H1 (cell line): Measurements from ENCODE around the gene LPCAT3. TPM values are rescaled to one million over a fixed set of nuclear protein-coding genes. Genes with fewer than 3 reads are reported as not detected.

Experiments
- CTCF ChIA-PET: fragments of 300-600 bp; sonication (Branson Sonifier 250); formaldehyde crosslinking; loops from one replicate; lab custom pipeline; 2021; ENCODE audit not compliant: partially characterized antibody; lab: Charles Lee
- POLR2A ChIA-PET: fragments of 300-600 bp; sonication (Branson Sonifier 250); formaldehyde crosslinking; loops from one replicate; lab custom pipeline; 2021; ENCODE audit warnings: inconsistent platforms; ENCODE audit not compliant: partially characterized antibody; lab: Charles Lee
- DNase-seq, 2 experiments: peaks; one replicate each; pipeline versions ENCODE4 v3.0.0 to v3.0.0-alpha.2; 2010 to 2022; ENCODE audit warnings: low spot score in 2 of 2, low read depth in 1 of 2, mixed read lengths in 1 of 2
- FAIRE-seq: peaks from 2 replicates; lab custom pipeline; 2011; peaks lifted over from hg19 to GRCh38; lab: Jason Lieb, UNC
- H2AFZ ChIP-seq: 2 replicates; pipeline ENCODE4 v1.8.1; 2012; ENCODE audit warnings: low read length, inconsistent platforms
- H2AK5ac ChIP-seq: 2 replicates; pipeline ENCODE4 v1.6.1; 2013; ENCODE audit warnings: low read depth, low read length
- H2BK120ac ChIP-seq: replicated peaks from 2 replicates; pipeline ENCODE3; 2013; ENCODE audit warnings: low read depth, low read length, inconsistent platforms
- H2BK12ac ChIP-seq: 2 replicates; pipeline ENCODE4 v1.6.1; 2013; ENCODE audit warnings: low read depth, low read length
- H2BK15ac ChIP-seq: 2 replicates; pipeline ENCODE4 v1.6.1; 2013; ENCODE audit warnings: low read length
- H2BK20ac ChIP-seq: 2 replicates; pipeline ENCODE4 v1.6.1; 2013; ENCODE audit warnings: low read length
- H2BK5ac ChIP-seq: 2 replicates; pipeline ENCODE4 v1.6.1; 2013; ENCODE audit warnings: low read depth, low read length
- H3K14ac ChIP-seq: 2 replicates; pipeline ENCODE4 v1.6.1; 2013; ENCODE audit warnings: inconsistent platforms; ENCODE audit not compliant: insufficient read length
- H3K18ac ChIP-seq: 2 replicates; pipeline ENCODE4 v1.6.1; 2013; ENCODE audit warnings: low read length; ENCODE audit errors: extremely low read depth
- H3K23ac ChIP-seq: 2 replicates; pipeline ENCODE4 v1.6.1; 2013; ENCODE audit warnings: inconsistent platforms; ENCODE audit not compliant: insufficient read length
- H3K23me2 ChIP-seq: 2 replicates; pipeline ENCODE4 v1.6.1; 2013; ENCODE audit warnings: low read depth, low read length
- H3K27ac ChIP-seq: 2 replicates; pipeline ENCODE4 v1.6.1; 2011; ENCODE audit warnings: low read depth, low read length, inconsistent platforms
- H3K27me3 ChIP-seq, 4 experiments: replicated peaks in 1 of 4; 1 replicate in 1 of 4; 2 replicates in 3 of 4; pipeline versions ENCODE4 v1.6.1 to v1.8.1; 2011 to 2013; ENCODE audit warnings: low read length in 3 of 4, mild to moderate bottlenecking in 3 of 4, inconsistent platforms in 2 of 4, mixed read lengths in 2 of 4, moderate library complexity in 1 of 4; ENCODE audit not compliant: control insufficient read depth in 3 of 4, insufficient read depth in 3 of 4; ENCODE audit errors: extremely low read depth in 1 of 4
- H3K36me3 ChIP-seq, 4 experiments: 2 replicates each; pipeline versions ENCODE4 v1.6.1 to v1.8.1; 2011 to 2013; ENCODE audit warnings: mild to moderate bottlenecking in 4 of 4, low read length in 3 of 4, moderate library complexity in 2 of 4, control low read depth in 1 of 4, inconsistent platforms in 1 of 4; ENCODE audit not compliant: insufficient read depth in 4 of 4, control insufficient read depth in 2 of 4
- H3K4ac ChIP-seq: replicated peaks from 2 replicates; pipeline ENCODE3; 2013; ENCODE audit warnings: low read length, low read depth, mixed read lengths, inconsistent platforms; ENCODE audit not compliant: insufficient read length
- H3K4me1 ChIP-seq, 4 experiments: replicated peaks in 1 of 4; 1 replicate in 1 of 4; 2 replicates in 3 of 4; pipeline versions ENCODE4 v1.6.1 to v1.8.1; 2011 to 2013; ENCODE audit warnings: low read length in 3 of 4, inconsistent platforms in 2 of 4, mixed read lengths in 1 of 4; ENCODE audit not compliant: insufficient read depth in 4 of 4, control insufficient read depth in 3 of 4
- H3K4me2 ChIP-seq, 2 experiments: 2 replicates each; pipeline versions ENCODE4 v1.6.1 to v1.8.1; 2011 to 2013; ENCODE audit warnings: low read depth in 2 of 2, low read length in 2 of 2, control low read depth in 1 of 2, inconsistent platforms in 1 of 2, mild to moderate bottlenecking in 1 of 2; ENCODE audit not compliant: insufficient read depth in 1 of 2
- H3K4me3 ChIP-seq, 4 experiments: fragments of 200-600, 300-600 bp in 1 of 4; sonication (generic), shearing (Covaris generic), sonication (Bioruptor Twin) in 1 of 4; 2 replicates each; pipeline versions ENCODE4 v1.5.1 to v1.8.1; 2011 to 2016; ENCODE audit warnings: low read length in 4 of 4, low read depth in 3 of 4, control low read depth in 2 of 4, inconsistent platforms in 2 of 4, mild to moderate bottlenecking in 2 of 4, mixed read lengths in 1 of 4, moderate library complexity in 1 of 4; ENCODE audit not compliant: insufficient read depth in 2 of 4; ENCODE audit errors: extremely low read depth in 1 of 4
- H3K56ac ChIP-seq: replicated peaks from 2 replicates; pipeline ENCODE3; 2013; ENCODE audit warnings: low read depth, mild to moderate bottlenecking, mixed read lengths, low read length, inconsistent platforms; ENCODE audit not compliant: insufficient read length
- H3K79me1 ChIP-seq: 2 replicates; pipeline ENCODE4 v1.6.1; 2013; ENCODE audit warnings: low read depth, low read length, control low read depth
- H3K79me2 ChIP-seq, 2 experiments: 2 replicates each; pipeline versions ENCODE4 v1.6.1 to v1.8.1; 2012 to 2013; ENCODE audit warnings: low read length in 2 of 2, mild to moderate bottlenecking in 2 of 2, inconsistent platforms in 1 of 2; ENCODE audit not compliant: insufficient read depth in 2 of 2, control insufficient read depth in 1 of 2
- H3K9ac ChIP-seq, 4 experiments: replicated peaks in 1 of 4; 1 replicate in 1 of 4; 2 replicates in 3 of 4; pipeline versions ENCODE4 v1.6.1 to v1.8.1; 2011 to 2013; ENCODE audit warnings: low read depth in 3 of 4, low read length in 3 of 4, control low read depth in 2 of 4, mild to moderate bottlenecking in 2 of 4, moderate library complexity in 2 of 4, inconsistent platforms in 1 of 4; ENCODE audit errors: extremely low read depth in 1 of 4
- H3K9me3 ChIP-seq, 2 experiments: 2 replicates each; pipeline versions ENCODE4 v1.6.1 to v1.8.1; 2012 to 2013; ENCODE audit warnings: mild to moderate bottlenecking in 2 of 2, moderate library complexity in 2 of 2, control low read depth in 1 of 2, inconsistent platforms in 1 of 2, low read depth in 1 of 2, low read length in 1 of 2, mixed read lengths in 1 of 2; ENCODE audit not compliant: insufficient read depth in 2 of 2
- H4K20me1 ChIP-seq, 2 experiments: replicated peaks in 1 of 2; 2 replicates each; pipeline versions ENCODE3 to v1.8.1; 2011 to 2013; ENCODE audit warnings: inconsistent platforms in 2 of 2, low read length in 2 of 2, mild to moderate bottlenecking in 1 of 2; ENCODE audit not compliant: insufficient read depth in 2 of 2, control insufficient read depth in 1 of 2
- H4K5ac ChIP-seq: 2 replicates; pipeline ENCODE4 v1.6.1; 2013; ENCODE audit warnings: low read length, low read depth, mixed read lengths, inconsistent platforms; ENCODE audit not compliant: insufficient read length
- H4K8ac ChIP-seq: 2 replicates; pipeline ENCODE4 v1.8.0; 2013; ENCODE audit warnings: mild to moderate bottlenecking, moderate library complexity, low read length, inconsistent platforms; ENCODE audit not compliant: insufficient read depth; ENCODE audit errors: extremely low read depth
- H4K91ac ChIP-seq: replicated peaks from 2 replicates; pipeline ENCODE3; 2013; ENCODE audit warnings: low read length, mixed read lengths, inconsistent platforms; ENCODE audit not compliant: insufficient read length
- BRCA1 ChIP-seq: IDR thresholded peaks from 2 replicates; pipeline ENCODE4 v1.6.1; 2012; ENCODE audit warnings: low read depth, low read length, improper control_type of control experiment
- CBX8 ChIP-seq: fragments of 300-800, 300-1000 bp; sonication (generic); IDR thresholded peaks from 2 replicates; pipeline ENCODE4 v1.7.1; 2016; ENCODE audit warnings: low read depth, low read length, borderline replicate concordance
- EZH2 ChIP-seq: fragments of 200-600 bp; sonication (generic); IDR thresholded peaks from 2 replicates; pipeline ENCODE4 v1.7.1; 2012; ENCODE audit warnings: low read depth, mild to moderate bottlenecking, moderate library complexity, low read length, inconsistent platforms; ENCODE audit not compliant: severe bottlenecking
- GABPA ChIP-seq: IDR thresholded peaks from 2 replicates; pipeline ENCODE4 v1.6.1; 2011; ENCODE audit warnings: mild to moderate bottlenecking, low read length, moderate library complexity, borderline replicate concordance; ENCODE audit not compliant: insufficient read depth
- HDAC2 ChIP-seq, 2 experiments: fragments of 300-600 bp in 1 of 2; sonication (generic) in 1 of 2; IDR thresholded peaks; 2 replicates each; pipeline ENCODE4 v1.6.1; 2011 to 2012; ENCODE audit warnings: low read depth in 2 of 2, low read length in 2 of 2, mild to moderate bottlenecking in 2 of 2, moderate library complexity in 2 of 2, borderline replicate concordance in 1 of 2, inconsistent platforms in 1 of 2
- JUND ChIP-seq: IDR thresholded peaks from 2 replicates; pipeline ENCODE4 v1.6.1; 2011; ENCODE audit warnings: mild to moderate bottlenecking, improper control_type of control experiment, low read length
- KDM5A ChIP-seq: fragments of 200-600 bp; IDR thresholded peaks from 2 replicates; pipeline ENCODE4 v1.7.1; 2012; ENCODE audit warnings: mild to moderate bottlenecking, low read length, inconsistent platforms, mixed read lengths
- MAX ChIP-seq: IDR thresholded peaks from 2 replicates; pipeline ENCODE4 v1.6.1; 2012; ENCODE audit warnings: inconsistent platforms
- RBBP5 ChIP-seq: IDR thresholded peaks from 2 replicates; pipeline ENCODE4 v1.7.1; 2012; ENCODE audit warnings: low read depth, mild to moderate bottlenecking, inconsistent platforms, low read length, moderate library complexity, borderline replicate concordance
- SAP30 ChIP-seq: fragments of 300-600 bp; sonication (generic); IDR thresholded peaks from 2 replicates; pipeline ENCODE4 v1.7.1; 2012; ENCODE audit warnings: low read length, moderate library complexity, mild to moderate bottlenecking, inconsistent platforms; ENCODE audit not compliant: insufficient read depth, insufficient replicate concordance
- TCF12 ChIP-seq: IDR thresholded peaks from 2 replicates; pipeline ENCODE4 v1.6.1; 2011; ENCODE audit warnings: low read depth, mild to moderate bottlenecking, low read length
- TEAD4 ChIP-seq: IDR thresholded peaks from 2 replicates; pipeline ENCODE4 v1.6.1; 2012; ENCODE audit warnings: low read depth, low read length, inconsistent platforms, mixed read lengths
- ZNF274 ChIP-seq: IDR thresholded peaks from 2 replicates; pipeline ENCODE4 v1.7.0; 2012; ENCODE audit warnings: low read length, borderline replicate concordance; ENCODE audit errors: extremely low read depth
- WGBS, 2 experiments: shearing (Covaris generic) in 1 of 2; methylation state at CpG; one replicate each; pipeline versions ENCODE4 v1.1.6 to v1.1.7; 2013 to 2015; ENCODE audit warnings: low lambda C conversion rate in 2 of 2, mixed read lengths in 2 of 2, inconsistent platforms in 1 of 2, low coverage in 1 of 2, missing lambda C conversion rate in 1 of 2; ENCODE audit not compliant: insufficient replicate concordance in 2 of 2, insufficient coverage in 1 of 2, insufficient read length in 1 of 2; ENCODE audit errors: extremely low coverage in 1 of 2, missing lambda C conversion rate in 1 of 2; 5-methylcytosine and 5-hydroxymethylcytosine counted together
- polyA plus RNA-seq, 7 experiments: library from polyadenylated mRNA; depleted of rRNA in 3 of 7; stranded (reverse) in 5 of 7; unstranded in 2 of 7; fragments of >200 nt in 5 of 7; fragments of 200-250 nt in 2 of 7; gene quantifications; 1 replicate in 5 of 7; 2 replicates in 1 of 7; 4 replicates in 1 of 7; pipeline versions ENCODE4 v1.2.1 to v1.2.3, GENCODE V29; 2011 to 2013; ENCODE audit warnings: missing spikeins in 2 of 7, mixed read lengths in 2 of 7
- total RNA-seq: library from RNA; stranded (reverse); fragmentation: NEBNext Ultra II Directional; extraction: Animal tissue kit (Norgen Biotek cat#: 25700); gene quantifications from 2 replicates; pipeline ENCODE4 v1.2.1, GENCODE V29; 2021

LPCAT3 gene
- total and polyA plus RNA-seq, 2 of the 8 experiments (the other 6 are each of a cell fraction or from before 2014, with no cell fraction given), result 55.8 to 70.4 TPM

GRCh38 chr12:6974180-6974579, 44.1 kb downstream of the LPCAT3 start:
- Histone ChIP-seq H3K23ac (no peak overlapping the region), H3K36me3 (peaks cover 22 to 50% (median 41%) of the 10 kb centered on the region in 4 experiments), H3K4me3 (no peak overlapping the region), H3K23me2 (peaks cover 4% of the 10 kb centered on the region), H3K4me1 (peaks cover 0 to 5% (median 1%) of the 10 kb centered on the region in 4 experiments; a peak in 3 of 7 replicates), H4K5ac (no peak overlapping the region), H3K4me2 (no peak overlapping the region), H3K4ac (no peak overlapping the region), H2AFZ (no peak overlapping the region), H4K91ac (no peak overlapping the region), H3K9me3 (no peaks in the 10 kb centered on the region), H3K56ac (no peak overlapping the region), H3K18ac (no peak overlapping the region), H2BK12ac (no peak overlapping the region), H3K79me1 (peaks cover 6% of the 10 kb centered on the region; the same call in 1 of the 2 replicates), H2BK15ac (no peak overlapping the region), H4K8ac (no peak overlapping the region), H2BK5ac (no peak overlapping the region), H3K9ac (no peak overlapping the region), H3K27me3 (no peaks in the 10 kb centered on the region), H3K14ac (no peak overlapping the region), H2BK120ac (no peak overlapping the region), H4K20me1 (peaks cover 5 to 6% of the 10 kb centered on the region in 2 experiments), H2BK20ac (no peak overlapping the region), H2AK5ac (no peak overlapping the region), H3K27ac (no peak overlapping the region), H3K79me2 (peaks cover 10 to 33% of the 10 kb centered on the region in 2 experiments)
- DNase-seq (no peak), FAIRE-seq (no peak)
- WGBS, 2 experiments, result 94% methylated on average over 6 of the region's 6 CpGs; no CpG with 5 or more reads in 1 of the 2 experiments
- ChIA-PET CTCF (interaction anchor here (1.1 to 3.6 kb wide), 3 partner anchors 11 to 43 kb away, joined by 3 to 25 read pairs (median 5); no protein-coding TSS in a partner anchor), POLR2A (interaction anchor here (0.9 to 30.5 kb wide), 15 partner anchors 8 to 135 kb away, joined by 3 to 1596 read pairs (median 4); partner anchors contain the start of genes ATN1, C12orf57, C1RL and LPCAT3)
- TF ChIP-seq MAX, result no peak
- no peak for TF ChIP-seq CBX8
- no peak for TF ChIP-seq RBBP5
- TF ChIP-seq TEAD4, result no peak
- no peak for TF ChIP-seq HDAC2 (IDR thresholded peaks at IDR 0.05; ENCODE audit: borderline replicate concordance in 1 of 2, low read depth in 2 of 2, low read length in 2 of 2)
- no peak for TF ChIP-seq SAP30
- TF ChIP-seq EZH2, result no peak
- no peak for TF ChIP-seq GABPA
- no peak for TF ChIP-seq TCF12
- no peak for TF ChIP-seq ZNF274
- TF ChIP-seq JUND, result no peak
- TF ChIP-seq KDM5A, result no peak
- no peak for TF ChIP-seq BRCA1
